DMS79 treated with DMSO at 0.1 percent for 48 hours (cell line): ENCODE results near the gene ILRUN.
"Not testable (repeated sequence)": the region's sequence is repeated elsewhere in the genome, so short reads cannot be mapped to it uniquely, and the experiment has no call there.

Source experiments
- DNase-seq: peaks from one replicate; lab custom pipeline; 2025; lab: John Stamatoyannopoulos, UW

Gene ILRUN

DNA sequence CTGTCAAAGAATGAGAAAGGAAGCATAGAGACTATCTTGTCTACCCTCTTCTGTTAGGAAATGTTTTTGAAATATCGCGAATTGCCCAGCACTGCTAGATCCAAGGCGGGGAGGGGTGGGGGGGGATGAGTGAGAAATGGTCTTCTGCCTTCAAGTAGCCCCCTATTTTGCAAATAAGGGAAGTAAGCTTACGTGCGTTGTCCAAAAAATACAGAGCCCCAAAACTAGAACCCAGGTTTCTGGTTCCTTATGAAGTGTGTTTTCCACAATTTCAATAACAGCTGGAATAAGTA, 923 bp upstream of the ILRUN start:
- no peak for DNase-seq

DNA sequence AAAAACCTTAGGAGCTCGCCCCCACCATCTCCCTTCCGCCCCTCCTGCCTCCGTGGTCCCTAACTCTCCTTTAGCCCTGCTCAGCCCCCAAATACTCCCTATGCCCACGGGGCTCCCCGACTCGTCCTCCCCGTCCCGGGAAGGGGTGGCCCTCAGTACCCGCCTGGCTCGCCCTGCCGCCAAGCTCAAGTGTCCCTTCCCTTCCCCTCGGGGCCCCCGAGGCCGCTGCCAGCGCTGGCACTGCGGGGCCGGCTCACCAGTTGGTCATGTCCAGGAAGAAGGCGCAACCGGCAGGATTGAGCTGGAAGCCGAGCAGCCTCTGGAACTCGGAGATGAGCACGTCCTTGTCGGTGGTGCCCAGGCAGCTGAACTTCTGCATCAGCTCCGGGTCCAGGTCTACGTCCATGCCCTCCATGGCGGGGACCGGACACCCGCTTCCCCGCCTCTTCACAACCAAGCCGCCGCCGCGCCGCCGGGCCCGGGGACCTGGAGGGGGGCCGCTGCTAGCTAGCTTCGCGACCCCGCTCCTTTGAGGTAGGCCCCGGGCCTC, 303 bp downstream of the ILRUN start:
- DNase-seq, result peak; percentile 40

DNA sequence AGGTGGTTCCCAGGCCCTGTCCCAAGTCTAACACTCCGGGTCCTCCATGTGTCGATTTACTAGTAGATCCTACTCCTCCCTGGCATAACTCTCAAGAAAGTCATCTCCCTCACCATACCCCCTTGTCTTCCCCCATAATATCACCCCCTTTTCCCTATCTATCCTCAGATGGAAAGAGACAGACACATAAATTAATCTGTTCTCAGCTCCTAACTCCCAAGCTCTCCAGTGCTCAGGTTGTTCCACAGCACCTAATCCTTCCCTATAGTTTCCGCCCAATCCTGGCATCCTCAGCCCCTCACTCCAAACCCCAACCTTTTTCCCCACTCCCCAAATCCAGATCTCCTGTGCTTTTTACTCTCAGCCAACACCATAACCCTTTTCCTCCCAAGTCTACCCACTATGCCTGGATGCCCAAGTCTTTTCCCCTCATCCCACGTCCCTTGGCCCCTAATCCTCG, 808 bp downstream of the ILRUN start:
- no peak for DNase-seq

DNA sequence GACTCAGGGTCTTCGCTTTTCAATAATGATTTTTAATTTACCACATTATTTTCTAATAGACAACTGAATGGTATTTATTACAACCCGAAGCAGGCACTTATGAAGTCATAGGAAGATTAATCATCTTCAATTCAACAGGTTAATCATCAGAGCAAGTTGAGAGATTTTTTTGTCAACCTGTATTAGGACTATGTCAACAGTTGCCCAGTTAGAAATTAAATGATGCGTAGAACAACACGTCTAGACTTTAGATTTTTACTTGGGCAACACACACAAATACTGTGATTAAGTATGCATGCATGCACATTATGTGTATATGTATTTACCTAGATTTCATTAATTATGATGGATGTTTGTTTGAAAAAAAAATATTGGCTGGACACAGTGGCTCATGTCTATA, 4.3 kb downstream of the ILRUN start:
- DNase-seq, result peak; percentile 58

DNA sequence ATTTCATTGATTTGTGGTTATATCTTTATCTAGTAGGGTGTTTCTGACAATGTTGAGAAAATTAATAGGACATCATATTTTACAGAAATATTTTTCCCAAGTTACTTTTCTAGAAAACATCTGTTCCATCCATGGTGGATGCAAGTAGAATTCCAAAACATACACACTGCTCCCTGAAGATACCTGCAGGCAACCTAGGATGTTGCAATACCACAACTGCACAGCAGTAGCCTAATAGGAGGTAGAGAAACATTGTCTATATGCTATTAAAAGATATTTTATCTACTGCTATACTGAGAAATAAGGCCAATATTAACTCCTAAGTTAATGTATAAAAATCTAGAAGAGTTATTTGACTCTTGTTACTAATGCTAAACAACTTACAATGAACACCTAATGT, 6.8 kb downstream of the ILRUN start:
- DNase-seq, result no peak

DNA sequence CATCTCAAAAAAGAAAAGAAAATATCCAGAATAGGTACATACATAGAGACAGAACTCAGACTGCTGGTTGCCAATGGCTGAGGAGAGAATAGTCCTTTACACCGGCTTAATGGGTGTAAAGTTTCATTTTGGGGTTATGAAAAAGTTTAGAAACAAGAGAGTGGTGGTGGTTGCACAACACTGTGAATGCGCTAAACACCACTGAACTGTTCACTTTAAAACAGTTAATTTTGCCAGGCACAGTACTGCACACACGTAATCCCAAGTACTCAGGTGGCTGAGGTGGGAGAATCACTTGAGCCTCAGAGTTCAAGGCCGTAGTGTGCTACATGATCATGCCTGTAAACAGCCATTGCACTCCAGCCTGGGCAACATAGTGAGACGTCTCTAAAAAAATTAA, 7.6 kb downstream of the ILRUN start:
- DNase-seq, result no peak

DNA sequence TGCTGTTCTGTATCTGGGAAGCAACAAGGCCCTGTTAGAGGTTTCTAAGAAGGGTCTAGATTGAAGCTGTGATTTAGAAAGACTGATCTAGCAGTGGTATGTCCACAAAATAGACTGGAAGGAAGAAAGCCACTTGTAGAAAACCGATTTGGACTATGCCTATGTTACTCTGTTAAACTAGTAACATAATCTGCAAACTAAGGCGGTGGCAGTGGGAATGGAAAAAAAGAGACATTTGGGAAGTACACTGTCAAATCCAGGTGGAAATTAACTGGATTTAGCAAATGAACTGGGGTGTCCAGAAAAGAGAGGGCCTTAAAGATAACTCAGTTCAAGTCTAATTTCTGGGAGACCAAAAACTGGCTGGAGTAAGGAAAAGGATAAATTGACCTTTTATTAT, 11.6 kb downstream of the ILRUN start:
- DNase-seq, result no peak

DNA sequence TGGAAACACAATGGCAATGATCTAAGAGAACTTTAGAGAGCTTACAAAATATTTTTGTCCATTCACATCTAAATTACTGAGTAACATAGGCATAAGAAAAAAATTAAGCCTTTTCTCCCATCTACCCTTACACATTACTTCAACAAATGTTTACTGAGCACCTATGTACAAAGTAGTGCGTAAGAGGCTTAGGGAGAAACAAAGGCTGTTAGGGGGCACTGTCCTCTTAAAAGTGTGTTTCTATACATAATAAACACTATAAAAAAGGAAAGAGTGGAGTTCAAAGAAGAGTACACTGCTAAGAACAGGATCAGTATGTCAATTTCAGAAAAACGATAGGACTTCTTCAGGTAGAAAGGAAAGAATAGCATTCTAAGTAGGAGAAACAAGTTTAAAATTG, 12.2 kb downstream of the ILRUN start:
- DNase-seq, result no peak

DNA sequence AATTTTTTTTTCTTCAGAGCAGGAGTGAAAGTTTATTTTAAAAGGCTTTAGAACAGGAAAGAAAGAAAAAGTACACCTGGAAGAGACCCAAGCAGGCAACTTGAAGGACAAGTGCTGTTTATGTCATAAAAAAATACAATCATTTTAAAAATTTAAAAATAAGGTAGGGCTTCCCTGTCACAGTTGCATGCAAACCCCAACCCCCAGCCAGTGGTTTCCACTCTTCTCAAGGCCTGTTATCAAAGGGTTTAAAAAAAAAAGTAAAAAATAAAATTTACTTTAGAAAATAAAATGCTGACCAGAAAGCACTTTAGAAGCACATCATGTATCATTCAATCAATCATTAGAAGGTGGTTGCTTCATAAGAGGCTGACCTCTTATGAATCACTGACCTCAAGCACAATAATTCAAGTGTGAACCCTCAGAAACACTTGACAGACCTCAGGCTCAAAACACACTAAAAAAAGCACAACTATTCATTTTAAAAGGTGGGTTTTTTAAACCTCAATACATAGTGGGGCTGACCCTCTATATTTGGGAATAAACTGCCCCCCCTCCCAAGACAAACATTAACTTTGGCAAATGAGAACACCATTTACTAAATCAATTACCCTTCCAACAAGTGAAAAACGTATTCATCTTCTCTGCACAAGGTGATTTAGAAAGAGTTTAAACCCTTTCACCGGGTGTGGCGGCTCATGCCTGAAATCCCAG, 15.6 kb downstream of the ILRUN start:
- peak; percentile 62 for DNase-seq

DNA sequence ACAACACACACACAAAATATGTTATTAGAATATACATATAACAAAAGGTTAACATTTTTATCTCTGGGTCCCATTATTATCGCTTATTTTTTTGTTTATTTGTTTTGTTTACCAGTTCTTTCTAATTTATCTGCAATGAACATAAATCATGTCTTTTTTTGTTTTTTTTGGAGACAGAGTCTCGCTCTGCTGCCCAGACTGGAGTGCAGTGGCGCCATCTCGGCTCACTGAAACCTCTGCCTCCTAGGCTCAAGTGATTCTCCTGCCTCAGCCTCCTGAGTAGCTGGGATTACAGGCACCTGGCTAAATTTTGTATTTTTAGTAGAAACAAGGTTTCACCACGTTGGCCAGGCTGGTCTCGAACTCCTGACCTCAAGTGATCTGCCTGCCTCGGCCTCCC, 16.3 kb downstream of the ILRUN start:
- peak; percentile 25 for DNase-seq

DNA sequence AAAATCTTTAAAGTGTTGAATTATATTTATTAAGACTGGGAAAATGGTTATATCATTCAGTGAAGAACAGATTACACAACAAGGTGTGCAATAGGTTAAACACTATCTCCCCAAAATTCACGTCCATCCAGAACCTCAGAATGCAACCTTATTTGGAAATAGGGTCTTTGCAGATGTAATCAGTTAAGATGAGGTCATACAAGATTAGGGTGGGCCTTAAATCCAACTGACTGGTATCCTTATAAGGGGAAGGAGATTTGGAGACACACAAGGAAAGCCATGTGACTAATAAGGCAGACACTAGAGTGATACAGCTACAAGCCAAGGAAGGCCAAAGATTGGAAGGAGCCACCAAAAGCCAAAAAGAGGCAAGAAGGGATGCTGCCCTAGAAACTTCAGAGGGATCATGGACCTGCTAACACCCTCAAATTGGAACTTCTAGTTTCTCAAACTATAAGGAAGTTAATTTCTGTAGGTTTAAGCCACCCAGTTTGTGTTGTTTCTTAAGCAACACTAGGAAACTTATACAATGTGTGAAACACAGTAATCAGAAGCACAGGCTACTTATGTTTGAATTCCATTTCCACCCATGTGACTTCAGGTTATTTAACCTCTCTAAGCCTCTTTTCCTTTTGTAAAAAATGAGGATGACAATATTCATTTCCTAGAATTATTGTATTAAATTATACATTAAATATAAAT, 16.9 kb downstream of the ILRUN start:
- no peak for DNase-seq

DNA sequence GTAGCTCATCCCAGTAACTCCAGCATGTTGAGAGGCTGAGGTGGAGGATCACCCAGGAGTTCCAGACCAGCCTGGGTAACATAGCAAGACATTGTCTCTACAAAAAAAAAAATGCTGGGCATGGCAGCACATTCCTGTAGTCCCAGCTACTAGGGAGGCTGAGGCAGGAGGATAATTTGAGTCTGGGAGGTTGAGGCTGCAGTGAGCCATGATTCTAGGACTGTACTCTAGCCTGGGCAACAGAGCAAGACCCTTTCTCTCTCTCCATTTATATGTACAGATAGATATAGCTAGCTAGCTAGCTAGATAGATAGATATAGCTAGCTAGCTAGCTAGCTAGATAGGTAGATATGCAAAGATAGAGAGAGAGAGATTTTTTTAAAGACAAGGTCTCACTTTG, 20.4 kb downstream of the ILRUN start:
- no peak for DNase-seq

DNA sequence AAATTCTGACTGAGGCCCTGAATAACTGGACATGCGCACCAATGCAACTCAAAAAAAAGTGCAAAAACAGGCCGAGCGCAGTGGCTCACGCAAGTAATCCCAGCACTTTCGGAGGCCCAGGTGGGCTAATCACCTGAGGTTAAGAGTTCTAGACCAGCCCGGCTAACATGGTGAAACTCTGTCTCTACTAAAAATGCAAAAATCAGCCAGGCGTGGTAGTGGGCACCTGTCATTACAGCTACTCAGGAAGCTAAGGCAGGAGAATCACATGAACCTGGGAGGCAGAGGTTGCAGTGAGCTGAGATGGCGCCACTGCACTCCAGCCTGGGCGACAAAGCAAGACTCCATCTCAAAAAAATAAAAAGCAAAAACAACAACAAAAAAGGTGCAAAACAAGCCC, 21.6 kb downstream of the ILRUN start:
- DNase-seq, result not testable (repeated sequence)

DNA sequence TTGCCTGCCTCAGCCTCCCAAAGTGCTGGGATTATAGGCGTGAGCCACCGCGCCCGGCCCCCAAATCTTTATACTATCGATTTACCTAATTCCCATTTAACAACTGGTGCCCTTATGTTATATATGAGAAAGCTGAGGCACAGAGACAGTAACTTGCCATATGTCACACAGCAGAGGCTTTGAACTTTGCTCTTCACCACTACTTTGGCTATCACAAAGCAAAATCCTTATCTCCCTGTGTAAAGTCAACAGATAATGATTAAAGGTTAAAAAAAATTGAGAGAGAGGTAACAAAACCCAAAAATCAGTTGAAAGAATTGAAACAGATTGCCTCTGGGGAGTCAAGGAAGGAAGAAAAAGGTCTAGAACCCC, 22.3 kb downstream of the ILRUN start:
- DNase-seq, result no peak

DNA sequence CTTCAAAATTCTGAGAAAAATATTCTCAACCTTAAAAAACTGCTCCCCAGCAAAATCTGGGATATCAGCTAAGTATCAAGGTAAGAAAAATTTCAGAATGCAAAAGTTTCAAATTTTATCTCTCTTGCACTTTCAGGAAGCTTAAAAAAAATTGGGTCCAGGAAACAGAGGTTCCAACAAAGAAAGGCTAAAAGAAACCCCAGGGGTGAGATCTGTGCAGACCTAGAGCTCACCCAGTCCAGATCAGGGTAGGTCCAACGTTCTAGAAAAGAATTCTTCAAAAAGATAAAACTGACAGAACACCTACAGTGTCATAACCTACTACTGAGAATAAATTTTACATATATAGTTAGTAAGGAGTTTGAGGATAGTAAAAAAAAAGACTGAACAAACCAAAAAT, 23.5 kb downstream of the ILRUN start:
- DNase-seq, result no peak

DNA sequence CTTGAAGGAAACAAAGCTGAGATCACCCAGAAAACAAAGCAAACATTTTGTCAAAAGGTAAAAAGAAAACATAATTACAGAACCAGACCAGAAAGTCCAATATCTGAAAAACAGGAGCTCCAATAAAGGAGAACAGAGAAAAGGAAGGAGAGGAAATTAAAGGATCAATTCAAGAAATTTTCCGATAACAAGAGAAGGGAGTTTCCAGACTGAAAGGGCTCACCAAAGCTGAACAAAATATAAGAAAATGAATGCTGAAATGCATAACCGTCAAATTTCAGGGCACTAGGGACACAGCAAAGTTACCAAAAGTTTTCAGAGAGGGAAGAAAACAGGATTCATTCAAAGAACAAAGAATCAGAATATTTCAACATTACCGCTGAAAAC, 23.9 kb downstream of the ILRUN start:
- DNase-seq, result no peak

DNA sequence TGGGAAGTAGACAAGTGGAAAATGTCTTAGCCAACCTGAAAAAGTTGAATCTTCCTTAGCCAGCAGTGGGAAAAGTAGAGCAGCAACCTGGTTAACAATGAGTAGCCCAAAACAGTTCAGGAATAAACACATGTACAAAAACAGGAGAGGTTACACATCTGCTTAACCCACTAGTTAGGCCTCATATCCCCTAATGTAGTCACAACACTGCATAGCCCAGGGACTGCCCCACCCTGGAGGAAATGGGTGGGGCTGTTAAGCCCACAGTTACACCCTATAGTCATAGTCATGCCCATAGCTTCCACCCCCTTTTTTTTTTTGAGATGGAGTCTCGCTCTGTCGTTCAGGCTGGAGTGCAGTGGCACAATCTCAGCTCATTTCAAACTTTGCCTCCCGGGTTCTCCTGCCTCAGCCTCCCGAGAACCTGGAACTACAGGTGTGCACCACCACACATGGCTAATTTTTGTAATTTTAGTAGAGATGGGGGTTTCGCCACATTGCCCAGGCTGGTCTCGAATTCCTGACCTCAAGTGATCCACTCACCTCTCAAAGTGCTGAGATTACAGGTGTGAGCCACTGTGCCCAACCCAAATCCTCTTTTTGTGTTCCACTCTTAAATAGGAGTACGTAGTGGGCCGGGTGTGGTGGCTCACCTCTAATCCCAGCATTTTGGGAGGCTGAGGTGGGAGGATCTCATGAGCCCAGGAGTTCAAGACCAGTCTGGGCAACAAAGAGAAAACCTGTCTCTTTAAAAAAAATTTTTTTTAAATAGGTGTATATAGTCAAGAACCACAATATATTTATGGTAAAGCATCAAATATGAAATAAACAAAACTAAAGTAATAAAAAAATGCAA, 24.5 kb downstream of the ILRUN start:
- DNase-seq, result no peak

DNA sequence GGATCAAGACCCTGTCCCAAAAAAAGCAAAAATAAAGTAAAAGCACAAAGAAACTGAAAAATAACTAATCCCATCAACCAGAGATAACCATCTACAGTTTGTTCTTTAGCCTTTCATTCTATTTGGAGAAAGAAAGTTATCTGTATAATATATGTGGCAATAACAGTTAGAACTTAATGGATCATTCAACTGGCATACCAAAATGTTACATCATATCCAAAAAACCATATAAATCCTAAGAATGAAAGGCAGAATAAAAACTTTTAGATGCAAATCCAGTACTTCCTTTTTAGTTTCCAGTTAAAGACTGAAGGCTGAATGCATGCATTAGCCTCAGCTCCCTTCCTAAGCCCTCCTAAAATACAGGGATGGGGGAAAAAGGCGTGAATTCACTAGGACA, 25.2 kb downstream of the ILRUN start:
- DNase-seq, result no peak

DNA sequence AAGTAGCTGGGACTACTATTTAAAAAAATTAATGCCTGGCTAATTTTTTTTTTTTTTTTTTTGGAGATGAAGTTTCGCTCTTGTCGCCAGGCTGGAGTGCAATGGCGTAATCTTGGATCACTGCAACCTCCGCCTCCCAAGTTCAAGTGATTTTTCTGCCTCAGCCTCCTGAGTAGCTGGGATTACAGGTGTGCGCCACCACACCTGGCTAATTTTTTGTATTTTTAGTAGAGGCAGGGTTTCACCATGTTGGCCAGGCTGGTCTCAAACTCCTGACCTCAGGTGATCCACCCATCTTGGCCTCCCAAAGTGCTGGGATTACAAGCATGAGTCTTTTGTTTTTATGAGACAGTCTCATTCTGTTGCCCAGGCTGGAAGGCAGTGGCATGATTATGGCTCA, 27.8 kb downstream of the ILRUN start:
- DNase-seq, result not testable (repeated sequence)

DNA sequence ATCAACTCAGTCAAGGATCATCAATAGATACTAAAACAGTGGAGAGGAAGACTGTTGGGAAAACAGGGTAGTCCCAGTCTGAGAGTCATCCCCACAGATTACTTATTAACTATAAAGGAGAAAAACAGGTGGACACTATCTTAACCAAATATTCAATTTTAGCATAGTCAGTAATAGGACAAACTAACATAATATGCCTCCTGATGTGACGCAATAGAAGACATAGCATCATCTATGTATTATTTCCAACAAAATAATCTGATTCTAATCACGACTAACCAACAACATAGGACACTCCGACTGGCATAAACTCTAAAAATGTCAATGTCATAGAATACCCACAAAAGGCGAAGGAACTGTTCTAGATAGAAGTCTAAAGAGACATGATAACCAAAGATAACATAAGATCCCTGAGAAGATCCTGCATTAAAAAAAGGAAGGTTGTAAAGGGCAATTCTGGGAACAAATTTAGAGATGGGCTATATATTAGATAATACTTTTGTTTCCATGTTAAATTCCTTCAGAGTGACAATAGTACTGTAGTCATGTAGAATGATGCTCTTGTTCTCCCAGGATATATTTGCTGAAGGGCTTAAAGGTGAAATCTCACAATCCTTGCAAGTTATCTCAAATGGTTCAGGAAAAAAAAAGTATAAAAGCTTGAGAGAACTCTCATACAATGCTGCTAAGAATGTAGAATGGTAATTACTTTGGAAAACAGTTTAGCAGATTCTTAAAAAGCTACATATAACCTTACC, 28.9 kb downstream of the ILRUN start:
- no peak for DNase-seq

DNA sequence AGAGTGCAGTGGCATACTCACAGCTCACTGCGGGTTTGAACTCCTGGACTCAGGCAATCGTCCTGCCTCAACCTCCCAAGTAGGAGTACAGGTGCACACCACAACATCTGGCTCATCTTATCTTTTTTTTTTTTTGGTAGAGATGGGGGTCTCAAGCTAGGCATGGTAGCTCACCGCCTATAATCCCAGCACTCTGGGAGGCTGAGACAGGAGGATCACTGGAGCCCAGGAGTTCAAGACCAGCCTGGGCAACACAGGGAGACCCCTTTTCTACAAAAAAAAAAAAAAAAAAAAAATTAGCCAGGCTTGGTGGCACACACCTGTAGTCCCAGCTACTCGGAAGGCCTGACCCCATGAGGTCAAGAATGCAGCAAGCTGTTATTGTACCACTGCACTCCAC, 31.5 kb downstream of the ILRUN start:
- DNase-seq, result no peak
